Measurements from ENCODE around the gene IAH1. TPM values are rescaled to one million over a fixed set of nuclear protein-coding genes. Genes with fewer than 3 reads are reported as not detected.

Gene IAH1
- total RNA-seq, 2 experiments from 2014 or later: 69.2 to 79.0 TPM

GRCh38 chr2:9461079-9461478 lies 13.3 kb upstream of the IAH1 start:
- Mint-ChIP-seq H3K36me3 (ENCODE audit: low read depth) (peaks cover 53% of the 10 kb centered on the region), H3K4me1 (peaks cover 14% of the 10 kb centered on the region), H3K27ac (no peak overlapping the region), H3K27me3 (no peaks in the 10 kb centered on the region), H3K9me3 (no peaks in the 10 kb centered on the region), H3K4me3 (no peak overlapping the region)
- POLR2A ChIA-PET: interaction anchor here (1.9 kb wide), 1 partner anchor 12 kb away, joined by 4 read pairs; no protein-coding TSS in a partner anchor
- DNase-seq: no peak
- CTCF ChIA-PET: no interaction called here

- H3K4me3 Mint-ChIP-seq: no peak overlapping the region
- DNase-seq: no peak
- H3K9me3 Mint-ChIP-seq: no peaks in the 10 kb centered on the region
- H3K27me3 Mint-ChIP-seq: no peaks in the 10 kb centered on the region
- ChIA-PET CTCF (interaction anchor here (0.9 kb wide), 1 partner anchor 13 kb away, joined by 3 read pairs; no protein-coding TSS in a partner anchor), POLR2A (interaction anchor here (0.6 to 1.9 kb wide), 4 partner anchors 9 to 419 kb away, joined by 3 to 4 read pairs (median 4); no protein-coding TSS in a partner anchor)
- peaks cover 53% of the 10 kb centered on the region for H3K36me3 Mint-ChIP-seq (ENCODE audit: low read depth)
- peaks cover 14% of the 10 kb centered on the region for H3K4me1 Mint-ChIP-seq
- H3K27ac Mint-ChIP-seq: no peak overlapping the region
These were observed 12.0 kb upstream of the IAH1 start for GRCh38 chr2:9462313-9462712.

GRCh38 chr2:9462886-9463697 lies 11.3 kb upstream of the IAH1 start:
- Mint-ChIP-seq H3K9me3 (no peaks in the 10 kb centered on the region), H3K27me3 (no peaks in the 10 kb centered on the region), H3K27ac (peak overlapping the region; percentile 77), H3K4me1 (peaks cover 14% of the 10 kb centered on the region), H3K36me3 (ENCODE audit: low read depth) (peaks cover 50% of the 10 kb centered on the region), H3K4me3 (no peak overlapping the region)
- DNase-seq: no peak
- CTCF ChIA-PET: interaction anchor here (0.9 kb wide), 1 partner anchor 14 kb away, joined by 3 read pairs; no protein-coding TSS in a partner anchor
- POLR2A ChIA-PET: interaction anchor here (1.0 to 1.9 kb wide), 2 partner anchors 10 to 12 kb away, joined by 3 to 4 read pairs; no protein-coding TSS in a partner anchor

- Mint-ChIP-seq H3K27ac (peak overlapping the region; percentile 77), H3K4me3 (no peak overlapping the region), H3K9me3 (no peaks in the 10 kb centered on the region), H3K36me3 (ENCODE audit: low read depth) (peaks cover 48% of the 10 kb centered on the region), H3K27me3 (no peaks in the 10 kb centered on the region), H3K4me1 (peaks cover 14% of the 10 kb centered on the region)
- POLR2A ChIA-PET: no interaction called here
- CTCF ChIA-PET: no interaction called here
- peak; percentile 56 for DNase-seq
These were observed 10.7 kb upstream of the IAH1 start for GRCh38 chr2:9463698-9464034.

GRCh38 chr2:9465170-9465569 lies 9.2 kb upstream of the IAH1 start:
- Mint-ChIP-seq H3K4me3 (no peak overlapping the region), H3K36me3 (ENCODE audit: low read depth) (peaks cover 42% of the 10 kb centered on the region), H3K4me1 (peaks cover 14% of the 10 kb centered on the region), H3K27ac (no peak overlapping the region), H3K9me3 (no peaks in the 10 kb centered on the region), H3K27me3 (no peaks in the 10 kb centered on the region)
- ChIA-PET CTCF (no interaction called here), POLR2A (interaction anchor here (0.5 to 1.5 kb wide), 3 partner anchors 9 to 31 kb away, joined by 3 to 8 read pairs (median 4); partner anchors contain the start of gene IAH1)
- no peak for DNase-seq

- Mint-ChIP-seq H3K4me1 (peaks cover 14% of the 10 kb centered on the region), H3K36me3 (ENCODE audit: low read depth) (peaks cover 40% of the 10 kb centered on the region), H3K4me3 (no peak overlapping the region), H3K27me3 (no peaks in the 10 kb centered on the region), H3K27ac (no peak overlapping the region), H3K9me3 (no peaks in the 10 kb centered on the region)
- DNase-seq: no peak
- ChIA-PET CTCF (no interaction called here), POLR2A (no interaction called here)
These were observed 8.1 kb upstream of the IAH1 start for GRCh38 chr2:9466147-9466683.

GRCh38 chr2:9467687-9468086 lies 6.7 kb upstream of the IAH1 start:
- Mint-ChIP-seq H3K27me3 (no peaks in the 10 kb centered on the region), H3K9me3 (no peaks in the 10 kb centered on the region), H3K4me1 (peaks cover 14% of the 10 kb centered on the region), H3K4me3 (no peak overlapping the region), H3K36me3 (ENCODE audit: low read depth) (peaks cover 43% of the 10 kb centered on the region), H3K27ac (no peak overlapping the region)
- ChIA-PET CTCF (no interaction called here), POLR2A (no interaction called here)
- no peak for DNase-seq

GRCh38 chr2:9471206-9471605 lies 3.1 kb upstream of the IAH1 start:
- Mint-ChIP-seq H3K36me3 (ENCODE audit: low read depth) (peaks cover 38% of the 10 kb centered on the region), H3K27ac (no peak overlapping the region), H3K27me3 (no peaks in the 10 kb centered on the region), H3K9me3 (no peaks in the 10 kb centered on the region), H3K4me3 (no peak overlapping the region), H3K4me1 (peaks cover 22% of the 10 kb centered on the region)
- no peak for DNase-seq
- CTCF ChIA-PET: no interaction called here
- POLR2A ChIA-PET: no interaction called here

GRCh38 chr2:9472511-9472910 lies 1.8 kb upstream of the IAH1 start:
- DNase-seq: no peak
- no peaks in the 10 kb centered on the region for H3K9me3 Mint-ChIP-seq
- POLR2A ChIA-PET: interaction anchor here (1.6 to 4.4 kb wide), 2 partner anchors 83 to 571 kb away, joined by 6 to 50 read pairs; partner anchors contain the start of genes ADAM17 and KLF11
- H3K27ac Mint-ChIP-seq: no peak overlapping the region
- peaks cover 42% of the 10 kb centered on the region for H3K36me3 Mint-ChIP-seq (ENCODE audit: low read depth)
- H3K27me3 Mint-ChIP-seq: no peaks in the 10 kb centered on the region
- CTCF ChIA-PET: no interaction called here
- peaks cover 35% of the 10 kb centered on the region for H3K4me1 Mint-ChIP-seq
- H3K4me3 Mint-ChIP-seq: no peak overlapping the region

- ChIA-PET CTCF (interaction anchor here (0.7 to 1.2 kb wide), 3 partner anchors 77 to 326 kb away, joined by 3 to 6 read pairs (median 4); no protein-coding TSS in a partner anchor), POLR2A (interaction anchor here (0.6 to 4.6 kb wide), 23 partner anchors 9 to 975 kb away, joined by 3 to 50 read pairs (median 4); partner anchors contain the start of genes ADAM17, CPSF3, ITGB1BP1 and KLF11)
- H3K4me3 Mint-ChIP-seq: peak overlapping the region; percentile 74
- peak overlapping the region; percentile 80 for H3K27ac Mint-ChIP-seq
- DNase-seq: peak; percentile 23
- H3K36me3 Mint-ChIP-seq (ENCODE audit: low read depth): peaks cover 45% of the 10 kb centered on the region
- H3K27me3 Mint-ChIP-seq: no peaks in the 10 kb centered on the region
- H3K4me1 Mint-ChIP-seq: peaks cover 44% of the 10 kb centered on the region
- no peaks in the 10 kb centered on the region for H3K9me3 Mint-ChIP-seq
These were observed 905 bp upstream of the IAH1 start for GRCh38 chr2:9473308-9473984.

GRCh38 chr2:9473985-9474360 lies 378 bp upstream of the IAH1 start:
- peaks cover 49% of the 10 kb centered on the region for H3K4me1 Mint-ChIP-seq
- peak overlapping the region; percentile 74 for H3K4me3 Mint-ChIP-seq
- H3K36me3 Mint-ChIP-seq (ENCODE audit: low read depth): peaks cover 50% of the 10 kb centered on the region
- H3K9me3 Mint-ChIP-seq: no peaks in the 10 kb centered on the region
- no peaks in the 10 kb centered on the region for H3K27me3 Mint-ChIP-seq
- POLR2A ChIA-PET: interaction anchor here (0.6 to 4.6 kb wide), 23 partner anchors 9 to 975 kb away, joined by 3 to 50 read pairs (median 4); partner anchors contain the start of genes ADAM17, CPSF3, ITGB1BP1 and KLF11
- CTCF ChIA-PET: interaction anchor here (0.7 to 1.2 kb wide), 3 partner anchors 76 to 325 kb away, joined by 3 to 6 read pairs (median 4); no protein-coding TSS in a partner anchor
- peak overlapping the region; percentile 80 for H3K27ac Mint-ChIP-seq
- peak; percentile 71 for DNase-seq

GRCh38 chr2:9477914-9478313 lies 3.6 kb downstream of the IAH1 start:
- H3K27ac Mint-ChIP-seq: no peak overlapping the region
- no peak for DNase-seq
- peaks cover 55% of the 10 kb centered on the region for H3K4me1 Mint-ChIP-seq
- no peaks in the 10 kb centered on the region for H3K9me3 Mint-ChIP-seq
- no peaks in the 10 kb centered on the region for H3K27me3 Mint-ChIP-seq
- ChIA-PET POLR2A (interaction anchor here (0.7 kb wide), 1 partner anchor 23 kb away, joined by 3 read pairs; no protein-coding TSS in a partner anchor), CTCF (no interaction called here)
- peaks cover 62% of the 10 kb centered on the region for H3K36me3 Mint-ChIP-seq (ENCODE audit: low read depth)
- H3K4me3 Mint-ChIP-seq: no peak overlapping the region

- ChIA-PET CTCF (no interaction called here), POLR2A (interaction anchor here (0.7 kb wide), 1 partner anchor 22 kb away, joined by 3 read pairs; no protein-coding TSS in a partner anchor)
- peaks cover 59% of the 10 kb centered on the region for H3K36me3 Mint-ChIP-seq (ENCODE audit: low read depth)
- no peak overlapping the region for H3K4me3 Mint-ChIP-seq
- no peak overlapping the region for H3K27ac Mint-ChIP-seq
- no peaks in the 10 kb centered on the region for H3K9me3 Mint-ChIP-seq
- H3K4me1 Mint-ChIP-seq: peaks cover 49% of the 10 kb centered on the region
- H3K27me3 Mint-ChIP-seq: no peaks in the 10 kb centered on the region
- no peak for DNase-seq
These were observed 4.2 kb downstream of the IAH1 start for GRCh38 chr2:9478526-9478925.

All from activated CD4-positive, alpha-beta memory T cell treated with anti-CD3 and anti-CD28 coated beads, Interleukin-2, amount 10 ng/mL, durations not matched to agents 7 days and 5 days (primary cell).